ENCODE results near the gene SLTM. TPM values are rescaled to one million over a fixed set of nuclear protein-coding genes. Genes with fewer than 3 reads are reported as not detected.
A peak's percentile ranks its signal among the peaks of the same experiment; 100 is the strongest.

Gene SLTM
- total RNA-seq, 6 donors from 2014 or later = 77.2 to 261 (median 100) TPM

DNA sequence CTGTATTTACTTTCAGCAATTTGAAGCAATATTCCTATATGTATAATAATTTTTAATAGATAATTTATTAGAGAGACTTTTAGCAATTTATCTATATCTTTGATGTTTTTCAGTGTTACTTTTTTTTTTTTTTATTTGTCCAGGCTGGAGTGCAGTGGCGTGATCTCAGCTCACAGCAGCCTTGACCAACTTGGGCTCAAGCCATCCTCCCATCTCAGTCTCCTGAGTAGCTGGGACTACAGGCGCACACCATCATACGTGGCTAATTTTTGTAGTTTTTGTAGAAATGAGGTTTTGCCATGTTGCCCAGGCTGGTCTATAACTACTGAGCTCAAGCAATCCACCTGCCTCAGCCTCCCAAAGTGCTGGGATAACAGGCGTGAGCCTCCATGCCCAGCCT, 25.3 kb upstream of the SLTM start:
- Histone ChIP-seq H3K36me3 (no peaks in the 10 kb centered on the region), H3K4me3 (no peak overlapping the region), H3K27me3 (no peaks in the 10 kb centered on the region), H3K4me1 (no peaks in the 10 kb centered on the region), H3K9me3 (no peaks in the 10 kb centered on the region), H3K27ac (no peak overlapping the region)
- no peak for DNase-seq
- TF ChIP-seq, protein P1, sequence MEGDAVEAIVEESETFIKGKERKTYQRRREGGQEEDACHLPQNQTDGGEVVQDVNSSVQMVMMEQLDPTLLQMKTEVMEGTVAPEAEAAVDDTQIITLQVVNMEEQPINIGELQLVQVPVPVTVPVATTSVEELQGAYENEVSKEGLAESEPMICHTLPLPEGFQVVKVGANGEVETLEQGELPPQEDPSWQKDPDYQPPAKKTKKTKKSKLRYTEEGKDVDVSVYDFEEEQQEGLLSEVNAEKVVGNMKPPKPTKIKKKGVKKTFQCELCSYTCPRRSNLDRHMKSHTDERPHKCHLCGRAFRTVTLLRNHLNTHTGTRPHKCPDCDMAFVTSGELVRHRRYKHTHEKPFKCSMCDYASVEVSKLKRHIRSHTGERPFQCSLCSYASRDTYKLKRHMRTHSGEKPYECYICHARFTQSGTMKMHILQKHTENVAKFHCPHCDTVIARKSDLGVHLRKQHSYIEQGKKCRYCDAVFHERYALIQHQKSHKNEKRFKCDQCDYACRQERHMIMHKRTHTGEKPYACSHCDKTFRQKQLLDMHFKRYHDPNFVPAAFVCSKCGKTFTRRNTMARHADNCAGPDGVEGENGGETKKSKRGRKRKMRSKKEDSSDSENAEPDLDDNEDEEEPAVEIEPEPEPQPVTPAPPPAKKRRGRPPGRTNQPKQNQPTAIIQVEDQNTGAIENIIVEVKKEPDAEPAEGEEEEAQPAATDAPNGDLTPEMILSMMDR (IDR thresholded peaks at IDR 0.05) = no peak
- no peak for TF ChIP-seq EP300 (IDR thresholded peaks at IDR 0.05)
- TF ChIP-seq POLR2A (IDR thresholded peaks at IDR 0.05) = no peak
- no peak for TF ChIP-seq POLR2AphosphoS5 (IDR thresholded peaks at IDR 0.05)
- 91 to 94% methylated on average over 4 of the region's 4 CpGs for WGBS, 2 donors
- ATAC-seq (ENCODE audit: low FRiP score in 2 of 2) = no peak

DNA sequence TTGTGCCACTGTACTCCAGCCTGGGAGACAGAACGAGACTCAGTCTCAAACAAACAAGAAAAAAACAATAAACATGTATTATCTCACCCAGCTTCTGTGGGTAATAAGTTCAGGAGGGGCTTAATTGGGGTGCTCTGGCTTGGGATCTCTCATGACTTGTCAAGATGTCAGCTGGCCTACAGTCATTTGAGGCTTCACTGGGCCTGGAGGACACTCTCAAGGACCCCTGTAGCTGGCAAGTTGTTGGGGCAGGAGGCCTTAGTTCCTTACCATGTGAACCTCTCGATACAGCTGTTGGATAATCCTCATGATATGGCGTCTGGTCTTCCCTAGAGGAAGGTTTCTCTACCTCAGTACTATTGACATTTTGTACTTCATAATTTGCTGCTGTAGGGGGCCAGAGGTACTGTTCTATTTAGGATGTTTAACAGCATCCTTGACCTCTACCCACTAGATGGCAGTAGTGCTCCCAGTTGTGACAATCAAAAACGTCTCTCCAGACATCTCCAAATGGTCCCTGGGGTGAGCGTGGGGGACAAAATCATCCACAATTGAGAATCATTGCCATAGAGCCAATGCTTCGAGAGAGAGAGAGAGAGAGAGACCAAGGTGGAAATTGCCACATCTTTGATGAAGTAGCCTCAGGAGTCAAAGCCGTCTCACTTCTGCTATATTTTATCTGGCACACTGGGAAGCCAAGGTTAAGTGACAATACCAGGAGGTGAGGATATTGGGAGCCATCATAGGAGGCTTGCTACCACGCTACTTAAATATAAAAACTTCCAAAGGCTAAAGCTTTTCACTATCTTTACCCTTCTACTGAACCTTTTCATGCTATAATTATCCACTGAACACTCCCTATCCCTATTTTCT, 23.9 kb upstream of the SLTM start:
- DNase-seq (peak in 1 of 2 donors; percentile 35), ATAC-seq (ENCODE audit: low FRiP score in 2 of 2) (peak; percentile 87 to 88)
- Histone ChIP-seq H3K4me3 (no peak overlapping the region), H3K27ac (no peak overlapping the region), H3K36me3 (no peaks in the 10 kb centered on the region), H3K4me1 (no peaks in the 10 kb centered on the region), H3K9me3 (no peaks in the 10 kb centered on the region), H3K27me3 (no peaks in the 10 kb centered on the region)
- TF ChIP-seq POLR2AphosphoS5 (IDR thresholded peaks at IDR 0.05) (no peak), POLR2A (IDR thresholded peaks at IDR 0.05) (no peak), EP300 (IDR thresholded peaks at IDR 0.05) (no peak)
- TF ChIP-seq, protein P1 (IDR thresholded peaks at IDR 0.05) = peak; percentile 35 to 74 (median 60)
- WGBS, 2 donors = 22 to 37% methylated on average over 8 of the region's 8 CpGs

DNA sequence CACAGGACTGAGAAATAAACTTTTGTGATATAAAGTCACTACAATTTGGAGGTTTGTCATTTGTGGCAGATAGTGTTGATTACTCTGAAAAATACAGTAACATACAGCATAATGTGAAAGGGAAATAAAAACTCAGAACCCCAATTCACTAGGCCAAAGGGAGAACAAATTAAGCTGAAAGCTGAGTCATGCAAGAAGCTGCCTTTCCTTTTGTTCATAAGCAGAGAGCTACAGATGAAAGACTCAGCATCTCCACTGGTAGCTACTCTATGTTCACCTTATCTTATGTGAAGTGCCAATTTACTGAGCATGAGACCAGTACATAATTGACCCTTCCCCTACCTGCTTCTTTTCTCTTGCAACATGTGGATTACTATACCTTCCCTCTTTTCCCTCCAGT, 19.3 kb upstream of the SLTM start:
- TF ChIP-seq POLR2AphosphoS5 (IDR thresholded peaks at IDR 0.05) = no peak
- TF ChIP-seq, protein P1 (IDR thresholded peaks at IDR 0.05) = no peak
- no peak for TF ChIP-seq EP300 (IDR thresholded peaks at IDR 0.05)
- no peak for TF ChIP-seq POLR2A (IDR thresholded peaks at IDR 0.05)
- DNase-seq (no peak), ATAC-seq (ENCODE audit: low FRiP score in 2 of 2) (no peak)
- Histone ChIP-seq H3K4me3 (no peak overlapping the region), H3K27ac (no peak overlapping the region), H3K27me3 (no peaks in the 10 kb centered on the region), H3K36me3 (no peaks in the 10 kb centered on the region), H3K9me3 (no peaks in the 10 kb centered on the region), H3K4me1 (peaks cover 0 to 8% (median 2%) of the 10 kb centered on the region in 4 donors)

DNA sequence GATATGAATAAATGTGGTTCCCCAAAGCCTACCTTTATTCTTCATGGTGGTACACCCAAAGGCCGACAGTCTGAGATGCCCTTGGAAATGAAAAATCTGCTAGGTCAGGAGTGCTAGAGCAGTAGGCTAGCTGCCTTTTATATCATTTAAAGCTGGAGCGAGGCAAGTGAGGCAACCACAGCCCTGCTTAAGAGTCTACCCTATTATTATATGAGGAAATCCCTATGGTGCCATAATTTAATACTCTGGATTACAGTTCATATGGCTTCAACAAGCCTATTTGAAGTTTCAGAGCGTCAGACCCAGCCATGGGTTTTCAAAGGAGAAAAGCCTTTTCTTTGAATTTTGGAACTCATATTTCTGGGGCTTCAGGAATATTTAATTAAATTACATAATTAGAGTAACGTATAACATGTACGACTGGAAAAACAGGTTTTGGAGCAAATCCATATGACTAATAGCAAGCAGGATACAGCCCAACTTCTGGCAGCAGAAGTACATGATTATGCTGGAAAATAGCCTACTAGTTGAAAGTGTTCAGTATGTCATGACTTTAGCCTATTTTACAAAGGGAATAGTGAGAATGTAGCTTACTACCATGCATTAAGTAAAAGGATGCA, 18.0 kb upstream of the SLTM start:
- H3K27me3 ChIP-seq = no peaks in the 10 kb centered on the region
- no peaks in the 10 kb centered on the region for H3K9me3 ChIP-seq
- no peaks in the 10 kb centered on the region for H3K36me3 ChIP-seq
- H3K4me1 ChIP-seq = peaks cover 0 to 8% (median 2%) of the 10 kb centered on the region in 4 donors
- WGBS, 2 donors = 67 to 68% methylated on average over 5 of the region's 5 CpGs
- ATAC-seq (ENCODE audit: low FRiP score in 2 of 2) = peak; percentile 19 to 84
- TF ChIP-seq EP300 (IDR thresholded peaks at IDR 0.05) (no peak), POLR2A (IDR thresholded peaks at IDR 0.05) (no peak), POLR2AphosphoS5 (IDR thresholded peaks at IDR 0.05) (no peak)
- TF ChIP-seq, protein P1 (IDR thresholded peaks at IDR 0.05) = no peak
- H3K4me3 ChIP-seq = no peak overlapping the region
- no peak for DNase-seq
- H3K27ac ChIP-seq = no peak overlapping the region

Measured in upper lobe of left lung (tissue), 6 donors.